Heart right ventricle (tissue), 16 donors: ENCODE data around the gene TFPI2. TPM values are rescaled to one million over a fixed set of nuclear protein-coding genes. Genes with fewer than 3 reads are reported as not detected.
A peak's percentile ranks its signal among the peaks of the same experiment; 100 is the strongest.

ENCODE experiments used
- ATAC-seq, 8 donors: fragments of 200-7000 bp; cut with Tn5 transposase; one replicate each; pipeline ENCODE4 v1.9.1; 2020; ENCODE audit warnings: mild to moderate bottlenecking in 8 of 8, moderate library complexity in 8 of 8, moderate number of reproducible peaks in 1 of 8
- DNase-seq, 2 donors: peaks; one replicate each; pipeline ENCODE4 v3.0.0-alpha.2; 2020
- H3K27ac ChIP-seq, 10 donors: fragments of 200-600 bp; sonication (generic) in 2 of 10; one replicate each; pipeline versions ENCODE4 v1.5.0 to v1.8.0; 2020 to 2022; ENCODE audit warnings: mild to moderate bottlenecking in 3 of 10
- H3K27me3 ChIP-seq, 7 donors: fragments of 200-600 bp; one replicate each; pipeline ENCODE4 v1.8.0; 2021 to 2022; ENCODE audit warnings: mild to moderate bottlenecking in 2 of 7
- H3K36me3 ChIP-seq, 9 donors: fragments of 200-600 bp; sonication (generic) in 1 of 9; one replicate each; pipeline versions ENCODE4 v1.5.0 to v1.8.0; 2020 to 2022; ENCODE audit warnings: mild to moderate bottlenecking in 2 of 9
- H3K4me1 ChIP-seq, 9 donors: fragments of 200-600 bp; sonication (generic) in 1 of 9; one replicate each; pipeline versions ENCODE4 v1.5.0 to v1.8.0; 2020 to 2022; ENCODE audit warnings: mild to moderate bottlenecking in 4 of 9
- H3K4me3 ChIP-seq, 10 donors: fragments of 200-600 bp; sonication (generic) in 2 of 10; one replicate each; pipeline versions ENCODE4 v1.5.0 to v1.8.0; 2020 to 2022; ENCODE audit warnings: mild to moderate bottlenecking in 7 of 10, moderate library complexity in 2 of 10
- H3K9me3 ChIP-seq, 11 donors: fragments of 200-600 bp in 10 of 11; sonication (generic) in 2 of 11; one replicate each; pipeline versions ENCODE4 v1.5.0 to v1.8.0; 2013 to 2022; ENCODE audit warnings: mild to moderate bottlenecking in 2 of 11, control low read depth in 1 of 11, moderate library complexity in 1 of 11
- CTCF ChIP-seq, 9 donors: fragments of 200-600 bp; sonication (generic) in 2 of 9; IDR thresholded peaks; one replicate each; pipeline versions ENCODE4 v1.5.0 to v1.8.0; 2021 to 2022; ENCODE audit warnings: antibody characterized with exemption in 9 of 9, mild to moderate bottlenecking in 5 of 9, moderate library complexity in 1 of 9
- WGBS, 2 donors: extraction: QIAGEN DNeasy Blood & Tissue Kit; methylation state at CpG; one replicate each; pipeline ENCODE4 v1.1.7; 2013; ENCODE audit warnings: inconsistent platforms in 1 of 2; 5-methylcytosine and 5-hydroxymethylcytosine counted together
- intact Hi-C, 10 donors: fragments of 100-400 bp; cut with DNase I; formaldehyde crosslinking; loops; one replicate each; pipeline versions ENCODE4 v1.11.1 to v1.14.2; 2022
- polyA plus RNA-seq, 2 donors: library from polyadenylated mRNA; stranded (reverse); fragments of 200-250 nt; gene quantifications; one replicate each; pipeline ENCODE4 v1.2.3, GENCODE V29; 2013
- total RNA-seq, 10 donors: library from RNA; stranded (reverse); fragmentation: NEBNext Ultra II Directional in 3 of 10; extraction: Animal tissue kit (Norgen Biotek cat#: 25700) in 3 of 10; gene quantifications; one replicate each; pipeline versions ENCODE4 v1.2.1 to v1.2.4, GENCODE V29; 2021 to 2023
- donor health status: Arrhythmogenic right ventricular cardiomyopathy.
- donor health status: ischemic (EF 13 %, LVEDD 7.1; RV severe dilation, severe dysfunction).
- donor health status: healthy with polysubstance abuse.
- donor health status: DM: no; HTN: yes; CAD: no.
- donor health status: DM: no; HTN: no; CAD: no.
- donor health status: ischemic (EF 25% LVEDD 6.9; RV normal size, moderate dysfunction).
- donor health status: ischemic (EF 25% LVEDD 5.7; RV mildly dilated, moderate dysfunction).
- donor health status: healthy.
- donor health status: DM: yes; HTN: yes; CAD: no.
- donor health status: Ischemic cardiomyopathy.
- donor health status: ischemic (EF 35%, LVEDD 5.7; RV mildly dilated, moderate dysfunction).
- donor health status: nonischemic (EF 11% LVEDD 7.7; RV severe dilation, severe dysfunction).
- donor health status: DM: yes; HTN: yes; CAD: no.
- donor health status: PGD.
- donor health status: ischemic (EF 29% LVEDD 5.4; RV normal size, mild dysfunction).
- donor health status: nonischemic (EF 23%, LVEDD 6.1; RV moderate dilation, normal function).

The TFPI2 gene
- total and polyA plus RNA-seq, 12 donors, result 1.1 to 13.4 (median 2.2) TPM

GRCh38 chr7:93894426-93894825, 3.9 kb upstream of the TFPI2 start:
- Histone ChIP-seq H3K36me3 (no peaks in the 10 kb centered on the region), H3K4me3 (no peak overlapping the region), H3K27ac (no peak overlapping the region), H3K27me3 (peaks cover 0 to 32% (median 9%) of the 10 kb centered on the region in 7 donors), H3K9me3 (no peaks in the 10 kb centered on the region), H3K4me1 (peaks cover 0 to 27% (median 11%) of the 10 kb centered on the region in 9 donors)
- 43 to 62% methylated on average over 1 of the region's 1 CpG for WGBS, 2 donors
- DNase-seq (no peak), ATAC-seq (no peak)
- intact Hi-C loops, result loop anchor here in 2 of 10 donors (10.0 kb wide), 2 partner anchors 320 to 540 kb away; no protein-coding TSS in a partner anchor
- TF ChIP-seq CTCF (IDR thresholded peaks at IDR 0.05), result no peak

- intact Hi-C loops, result loop anchor here in 2 of 10 donors (10.0 kb wide), 2 partner anchors 325 to 545 kb away; no protein-coding TSS in a partner anchor
- Histone ChIP-seq H3K27me3 (peaks cover 0 to 33% (median 9%) of the 10 kb centered on the region in 7 donors), H3K9me3 (no peaks in the 10 kb centered on the region), H3K27ac (peak overlapping the region in 9 of 10 donors; percentile 13 to 66 (median 46)), H3K4me3 (peak overlapping the region; percentile 41 to 68 (median 62)), H3K4me1 (peaks cover 0 to 21% (median 7%) of the 10 kb centered on the region in 9 donors), H3K36me3 (no peaks in the 10 kb centered on the region)
- peak in 1 of 9 donors; percentile 6 for TF ChIP-seq CTCF (IDR thresholded peaks at IDR 0.05)
- DNase-seq (peak in 1 of 2 donors; percentile 17), ATAC-seq (peak in 7 of 8 donors; percentile 39 to 77 (median 61))
- 1 to 2% methylated on average over 28 of the region's 28 CpGs for WGBS, 2 donors
These were observed 501 bp downstream of the TFPI2 start for GRCh38 chr7:93890041-93890463.

GRCh38 chr7:93889261-93889660, 1.3 kb downstream of the TFPI2 start:
- intact Hi-C loops, result loop anchor here in 1 of 10 donors (5.0 kb wide), 1 partner anchor 198 kb away; no protein-coding TSS in a partner anchor
- no peaks in the 10 kb centered on the region for H3K9me3 ChIP-seq
- no peak overlapping the region for H3K27ac ChIP-seq
- no peak for TF ChIP-seq CTCF (IDR thresholded peaks at IDR 0.05)
- peaks cover 0 to 33% (median 9%) of the 10 kb centered on the region in 7 donors for H3K27me3 ChIP-seq
- DNase-seq (no peak), ATAC-seq (no peak)
- 88 to 92% methylated on average over 3 of the region's 3 CpGs for WGBS, 2 donors
- no peaks in the 10 kb centered on the region for H3K36me3 ChIP-seq
- H3K4me1 ChIP-seq, result peaks cover 0 to 13% (median 0%) of the 10 kb centered on the region in 9 donors
- peak overlapping the region in 5 of 10 donors; percentile 62 to 68 (median 65) for H3K4me3 ChIP-seq

- no peak overlapping the region for H3K27ac ChIP-seq
- H3K4me3 ChIP-seq, result no peak overlapping the region
- H3K27me3 ChIP-seq, result peaks cover 0 to 8% (median 0%) of the 10 kb centered on the region in 7 donors
- no peak for TF ChIP-seq CTCF (IDR thresholded peaks at IDR 0.05)
- DNase-seq (no peak), ATAC-seq (no peak)
- no peaks in the 10 kb centered on the region for H3K4me1 ChIP-seq
- intact Hi-C loops, result no loop called here
- H3K36me3 ChIP-seq, result no peaks in the 10 kb centered on the region
- peaks cover 0 to 10% (median 5%) of the 10 kb centered on the region in 11 donors for H3K9me3 ChIP-seq
- WGBS, 2 donors, result 84 to 90% methylated on average over 1 of the region's 1 CpG
These were observed 6.0 kb downstream of the TFPI2 start for GRCh38 chr7:93884541-93884940.
